NCI-H146 treated with DMSO at 0.1 percent for 48 hours (cell line): ENCODE results near the gene LCE2A.

ENCODE experiments used
- DNase-seq: peaks from one replicate; lab custom pipeline; 2025; ENCODE audit not compliant: unreplicated experiment; lab: John Stamatoyannopoulos, UW

Gene LCE2A

DNA sequence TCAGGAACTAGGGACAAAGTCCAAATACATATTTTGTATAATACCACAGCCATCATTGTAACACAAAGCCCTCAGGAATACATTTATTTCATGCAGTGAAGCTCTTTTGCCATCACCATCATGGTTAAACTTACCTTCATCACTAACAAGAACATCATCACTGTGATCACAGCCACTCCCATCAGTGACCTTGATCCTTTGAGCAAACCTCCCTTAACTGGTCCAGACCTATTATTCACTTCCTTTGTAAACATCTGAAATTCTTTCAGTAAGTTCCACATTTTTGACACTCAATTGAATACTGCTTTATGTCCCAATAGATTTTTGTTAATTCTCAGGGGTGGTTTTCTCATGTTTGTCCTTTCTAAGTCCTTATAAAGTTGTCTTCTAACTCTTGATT, 43.5 kb downstream of the LCE2A start:
- no peak for DNase-seq

DNA sequence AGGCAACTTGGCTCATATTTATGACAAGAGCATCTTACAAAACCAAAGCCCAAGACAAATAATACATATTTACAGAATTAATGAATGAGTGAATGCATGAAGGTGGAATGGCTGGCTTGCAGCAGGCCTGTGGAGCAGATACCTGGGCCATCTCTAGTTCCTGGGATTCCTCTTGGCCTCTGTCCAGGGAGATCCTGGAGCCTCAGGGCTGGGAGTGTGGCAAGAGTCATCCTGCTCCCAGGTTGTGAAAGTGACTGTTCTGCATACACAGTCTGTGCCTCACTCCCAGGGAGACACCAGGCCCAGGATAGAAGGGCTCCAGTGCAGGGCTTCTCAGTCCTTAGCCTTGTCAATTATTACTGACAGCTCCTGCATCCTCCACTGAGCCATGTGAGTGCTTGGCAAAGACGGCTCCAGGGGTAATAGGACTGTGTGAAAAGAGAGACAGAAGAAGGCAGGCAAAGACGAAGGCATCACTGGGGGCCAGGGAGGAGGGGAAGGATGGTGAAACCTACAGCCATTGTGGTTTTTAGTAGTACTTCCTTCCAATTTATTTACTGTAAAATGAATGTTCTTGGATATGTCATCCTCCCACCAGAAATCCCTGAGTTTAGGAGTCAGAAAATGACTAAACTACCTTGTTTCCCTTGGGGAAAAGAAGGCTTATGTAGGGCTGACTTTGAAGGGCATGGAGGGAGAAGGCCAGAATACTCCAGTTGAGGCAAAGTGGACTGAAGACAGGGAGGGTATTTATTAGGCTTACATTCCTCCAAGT, 45.4 kb downstream of the LCE2A start:
- no peak for DNase-seq

DNA sequence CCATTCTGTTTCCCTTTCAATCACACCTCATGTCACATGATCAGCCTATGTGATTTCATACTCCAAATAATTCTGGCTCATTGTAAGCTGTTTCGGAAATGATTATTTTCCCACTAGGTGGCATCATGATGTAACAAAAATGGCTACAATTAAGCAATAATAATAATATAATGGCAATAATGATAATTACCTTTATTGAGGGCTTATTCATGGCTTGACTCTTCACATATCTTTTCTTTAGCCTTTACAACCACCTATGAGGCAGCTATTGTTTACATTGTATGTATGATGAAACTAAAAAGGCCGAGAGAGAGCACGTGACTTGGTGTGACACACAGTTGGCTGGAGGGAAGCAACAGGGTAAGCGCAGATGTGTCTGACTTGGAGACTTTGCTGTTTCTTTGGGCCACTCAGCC, 47.2 kb downstream of the LCE2A start:
- DNase-seq = no peak

DNA sequence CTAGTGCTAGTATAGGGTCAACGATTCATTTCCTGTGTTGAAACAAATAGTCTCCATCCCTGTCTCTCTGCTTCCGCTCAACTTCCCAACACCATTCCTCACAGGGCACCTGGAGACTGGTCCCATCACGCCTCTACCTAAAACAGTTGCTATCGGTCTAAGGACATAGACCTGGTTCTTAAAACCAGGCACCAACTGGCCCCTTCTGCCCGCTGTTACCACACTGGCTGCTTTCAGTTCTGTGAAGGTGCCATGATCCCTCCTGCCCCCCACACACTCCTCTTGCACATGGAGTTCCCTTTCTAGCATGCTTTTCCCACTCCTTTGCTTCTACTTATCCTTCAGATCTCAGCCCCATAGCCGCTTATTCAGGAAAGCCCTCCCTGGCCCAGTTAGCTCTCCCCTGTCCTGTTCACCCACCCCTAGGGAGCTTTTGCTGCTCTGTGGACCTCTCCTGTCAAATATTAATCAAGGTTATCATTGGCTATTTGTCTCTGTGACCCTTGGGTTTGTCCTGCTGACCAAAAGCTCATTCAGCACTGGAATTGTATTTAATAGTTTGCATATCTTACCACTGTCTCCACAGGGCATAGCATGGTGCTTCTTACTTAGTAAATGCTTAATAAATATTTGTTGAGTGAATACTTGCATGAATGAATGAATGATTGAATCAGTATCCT, 47.8 kb downstream of the LCE2A start:
- no peak for DNase-seq

DNA sequence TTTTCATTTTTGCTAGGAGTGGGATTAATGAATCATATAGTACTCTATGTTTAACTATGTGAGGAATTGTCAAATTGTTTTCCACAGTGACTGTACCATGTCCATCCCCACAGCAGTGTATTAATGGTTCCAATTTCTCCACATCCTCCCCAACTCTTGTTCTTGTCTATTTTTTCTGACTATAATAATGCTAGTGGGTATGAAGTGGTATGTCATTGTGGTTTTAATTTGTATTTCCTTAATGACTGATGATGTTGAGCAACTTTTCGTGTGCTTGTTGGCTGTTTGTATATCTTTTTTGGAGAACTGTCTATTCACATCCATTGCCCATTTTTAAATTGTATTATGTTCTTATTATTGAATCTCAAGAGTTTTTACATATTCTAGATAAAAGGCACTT, 49.7 kb downstream of the LCE2A start:
- no peak for DNase-seq
